ENCODE data around the gene TAS2R1.

GRCh38 chr5:9626955-9627354 is 3.2 kb downstream of the TAS2R1 start:
- no peak for TF ChIP-seq CTCF (IDR thresholded peaks at IDR 0.05)
- no peak for TF ChIP-seq POLR2A (IDR thresholded peaks at IDR 0.05)
- no peak for TF ChIP-seq POLR2AphosphoS5 (IDR thresholded peaks at IDR 0.05; ENCODE audit: insufficient read depth in 1 of 2, low read depth in 1 of 2)

All from vagina (tissue), 2 donors.